GM23338 (cell line): ENCODE data around the gene NLGN1. TPM values are rescaled to one million over a fixed set of nuclear protein-coding genes. Genes with fewer than 3 reads are reported as not detected.

Experiments used
- ATAC-seq: fragments of 200-7000 bp; cut with Tn5 transposase; 3 replicates; pipeline ENCODE4 v1.9.1; 2020
- DNase-seq: peaks from one replicate; pipeline ENCODE4 v3.0.0-alpha.2; 2015; ENCODE audit warnings: low spot score
- H2AFZ ChIP-seq: fragments of 200-600 bp; sonication (generic); 2 replicates; pipeline ENCODE4 v1.8.0; 2016; ENCODE audit warnings: antibody characterized with exemption, mild to moderate bottlenecking, moderate library complexity
- H3F3A ChIP-seq: fragments of 200-600 bp; sonication (generic); replicated peaks from 2 replicates; pipeline ENCODE4 v1.8.0; 2017; ENCODE audit warnings: antibody characterized with exemption, mixed run types, low read depth
- H3K27ac ChIP-seq: fragments of 200-600 bp; sonication (generic); 2 replicates; pipeline ENCODE4 v1.6.1; 2016; ENCODE audit warnings: low read depth
- H3K27me3 ChIP-seq: fragments of 200-600 bp; sonication (generic); 2 replicates; pipeline ENCODE4 v1.8.0; 2016; ENCODE audit warnings: mild to moderate bottlenecking, mixed run types, moderate library complexity; ENCODE audit not compliant: insufficient read depth
- H3K36me3 ChIP-seq: fragments of 200-600 bp; sonication (generic); 2 replicates; pipeline ENCODE4 v1.8.0; 2016; ENCODE audit warnings: mild to moderate bottlenecking; ENCODE audit not compliant: insufficient read depth
- H3K4me1 ChIP-seq: fragments of 200-600 bp; sonication (generic); 2 replicates; pipeline ENCODE4 v1.8.0; 2016; ENCODE audit warnings: mild to moderate bottlenecking, moderate library complexity; ENCODE audit not compliant: insufficient read depth
- H3K4me2 ChIP-seq: fragments of 200-600 bp; sonication (generic); 2 replicates; pipeline ENCODE4 v1.7.1; 2017; ENCODE audit warnings: mixed run types
- H3K4me3 ChIP-seq: fragments of 200-600 bp; sonication (generic); 2 replicates; pipeline ENCODE4 v1.6.1; 2016; ENCODE audit warnings: mixed run types
- H3K79me2 ChIP-seq: fragments of 200-600 bp; sonication (generic); replicated peaks from 2 replicates; pipeline ENCODE4 v1.8.0; 2017; ENCODE audit warnings: mild to moderate bottlenecking; ENCODE audit not compliant: insufficient read depth
- H3K9me2 ChIP-seq: fragments of 200-600 bp; sonication (generic); 2 replicates; pipeline ENCODE4 v1.8.0; 2017; ENCODE audit not compliant: insufficient read depth
- H4K20me1 ChIP-seq: fragments of 200-600 bp; sonication (generic); replicated peaks from 2 replicates; pipeline ENCODE4 v1.8.0; 2017; ENCODE audit warnings: mild to moderate bottlenecking; ENCODE audit not compliant: insufficient read depth
- H3K27ac Mint-ChIP-seq: 2 replicates; pipeline ENCODE4 v1.8.0; 2020; ENCODE audit warnings: inconsistent platforms, mild to moderate bottlenecking, moderate library complexity, mixed read lengths
- H3K27me3 Mint-ChIP-seq: 3 replicates; pipeline ENCODE4 v1.8.0; 2022; ENCODE audit warnings: low read depth, mild to moderate bottlenecking, moderate library complexity, mixed read lengths, inconsistent platforms; ENCODE audit not compliant: insufficient read depth, poor library complexity
- H3K36me3 Mint-ChIP-seq: 3 replicates; pipeline ENCODE4 v1.8.0; 2021; ENCODE audit warnings: low read depth, mild to moderate bottlenecking, inconsistent platforms, moderate library complexity, mixed read lengths
- H3K4me1 Mint-ChIP-seq: 3 replicates; pipeline ENCODE4 v1.8.0; 2020; ENCODE audit warnings: mild to moderate bottlenecking, inconsistent platforms, mixed read lengths
- H3K4me3 Mint-ChIP-seq: 3 replicates; pipeline ENCODE4 v1.8.0; 2021; ENCODE audit warnings: moderate library complexity, mild to moderate bottlenecking, inconsistent platforms, mixed read lengths
- H3K9me3 Mint-ChIP-seq: 3 replicates; pipeline ENCODE4 v1.8.0; 2020; ENCODE audit warnings: moderate library complexity, mild to moderate bottlenecking, inconsistent platforms, mixed read lengths
- CREB1 ChIP-seq: fragments of 250-450 bp; sonication (Bioruptor Pico); IDR thresholded peaks from 2 replicates; pipeline ENCODE4 v1.5.0; 2020; ENCODE audit warnings: low read depth, mild to moderate bottlenecking, moderate library complexity
- EZH2 ChIP-seq: fragments of 200-600 bp; sonication (generic); IDR thresholded peaks from one replicate; pipeline ENCODE4 v1.8.0; 2017; ENCODE audit warnings: antibody characterized with exemption, mild to moderate bottlenecking, low read depth; ENCODE audit not compliant: unreplicated experiment
- EZH2phosphoT487 ChIP-seq: fragments of 200-600 bp; sonication (generic); IDR thresholded peaks from one replicate; pipeline ENCODE4 v1.8.1; 2018; ENCODE audit warnings: antibody characterized with exemption; ENCODE audit not compliant: unreplicated experiment
- JUNB ChIP-seq: IDR thresholded peaks from one replicate; pipeline ENCODE4 v1.6.1; 2016; ENCODE audit warnings: antibody characterized with exemption; ENCODE audit not compliant: unreplicated experiment
- NANOG ChIP-seq: IDR thresholded peaks from 2 replicates; pipeline ENCODE4 v1.6.1; 2016; ENCODE audit warnings: antibody characterized with exemption, borderline replicate concordance
- POLR2AphosphoS5 ChIP-seq: IDR thresholded peaks from 2 replicates; pipeline ENCODE4 v1.6.1; 2016; ENCODE audit warnings: antibody characterized with exemption, low read depth
- STAT1 ChIP-seq: IDR thresholded peaks from one replicate; pipeline ENCODE4 v1.6.1; 2016; ENCODE audit warnings: antibody characterized with exemption; ENCODE audit not compliant: unreplicated experiment
- ZNF114 ChIP-seq: fragments of 250-450 bp; sonication (Bioruptor Pico); IDR thresholded peaks from 2 replicates; pipeline ENCODE4 v1.5.0; 2020; ENCODE audit warnings: mild to moderate bottlenecking, moderate library complexity
- ZNF331 ChIP-seq: fragments of 250-450 bp; sonication (Bioruptor Pico); IDR thresholded peaks from 2 replicates; pipeline ENCODE4 v1.5.0; 2020; ENCODE audit warnings: low read depth, mild to moderate bottlenecking, moderate library complexity
- polyA plus RNA-seq: library from polyadenylated mRNA; unstranded; fragments of >200 nt; fragmentation: Nextera tagmentation; extraction: Ambion mirVana; gene quantifications from 2 replicates; pipeline ENCODE4 v1.2.1, GENCODE V29; 2016
- total RNA-seq: library from RNA; depleted of rRNA; stranded (reverse); fragments of >200 nt; shearing (Covaris generic); gene quantifications from 2 replicates; pipeline ENCODE4 v1.2.3, GENCODE V29; 2014
- TF ChIP-seq, protein P1 (sequence below): IDR thresholded peaks from one replicate; pipeline ENCODE4 v1.6.1; 2018; ENCODE audit warnings: antibody characterized with exemption; ENCODE audit not compliant: unreplicated experiment
- TF ChIP-seq, protein P2 (sequence below): IDR thresholded peaks from 2 replicates; pipeline ENCODE4 v1.6.1; 2016; ENCODE audit warnings: antibody characterized with exemption
- TF ChIP-seq, protein P3 (sequence below): fragments of 250-450 bp; sonication (Bioruptor Pico); IDR thresholded peaks from 2 replicates; pipeline ENCODE4 v1.5.0; 2020; ENCODE audit warnings: mild to moderate bottlenecking, moderate library complexity
- TF ChIP-seq, protein P4 (sequence below), 2 experiments: fragments of 200-600 bp in 1 of 2; sonication (generic) in 1 of 2; conservative IDR thresholded peaks; 2 replicates each; pipeline versions ENCODE4 v1.5.1 to v1.6.1; 2016 to 2017; ENCODE audit warnings: antibody characterized with exemption in 2 of 2, low read depth in 2 of 2, mild to moderate bottlenecking in 2 of 2, moderate library complexity in 1 of 2

NLGN1 gene
- total and polyA plus RNA-seq, 2 experiments from 2014 or later = 6.5 to 18.6 TPM

DNA sequence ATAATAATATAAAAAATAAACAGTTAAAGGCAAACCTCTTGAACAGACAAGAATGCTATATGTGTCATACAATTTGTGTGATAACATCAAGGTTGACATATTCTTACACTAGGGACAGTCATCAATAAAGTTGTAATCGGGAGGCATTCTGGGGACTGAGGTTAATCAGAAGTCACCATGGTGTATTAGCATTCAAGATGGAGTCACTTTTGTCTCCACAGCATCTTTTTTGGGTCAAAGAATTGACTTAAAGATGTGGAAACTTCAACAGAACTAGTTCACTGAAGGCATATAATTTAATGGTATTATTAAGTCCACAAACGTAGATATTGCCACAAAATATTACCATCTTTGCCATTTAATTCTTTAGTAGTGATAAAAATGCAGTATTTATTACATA is 836.0 kb downstream of the NLGN1 start:
- Mint-ChIP-seq H3K4me3 (no peak overlapping the region), H3K9me3 (peaks cover 8% of the 10 kb centered on the region), H3K27me3 (peaks cover 14% of the 10 kb centered on the region), H3K36me3 (peaks cover 43% of the 10 kb centered on the region), H3K27ac (no peak overlapping the region; the same call in 1 of the 2 replicates), H3K4me1 (peaks cover 44% of the 10 kb centered on the region)
- Histone ChIP-seq H3K27ac (peak overlapping the region; percentile 95), H4K20me1 (no peaks in the 10 kb centered on the region), H2AFZ (no peak overlapping the region), H3K4me3 (no peak overlapping the region), H3K4me1 (peaks cover 26% of the 10 kb centered on the region), H3K27me3 (no peaks in the 10 kb centered on the region), H3K9me2 (no peaks in the 10 kb centered on the region), H3K79me2 (no peaks in the 10 kb centered on the region), H3F3A (0 out of 2 replicates have a peak, but pooled peaks cover 5% of the 10 kb centered on the region), H3K4me2 (no peak overlapping the region), H3K36me3 (no peaks in the 10 kb centered on the region; the same call in 1 of the 2 replicates)
- ATAC-seq (no peak), DNase-seq (no peak)
- TF ChIP-seq EZH2phosphoT487 (no peak), JUNB (no peak), EZH2 (no peak), CREB1 (CRISPR knock-in tag) (no peak), ZNF331 (no peak), ZNF114 (CRISPR knock-in tag) (no peak), NANOG (no peak), POLR2AphosphoS5 (no peak), STAT1 (no peak)
- TF ChIP-seq, protein P1, sequence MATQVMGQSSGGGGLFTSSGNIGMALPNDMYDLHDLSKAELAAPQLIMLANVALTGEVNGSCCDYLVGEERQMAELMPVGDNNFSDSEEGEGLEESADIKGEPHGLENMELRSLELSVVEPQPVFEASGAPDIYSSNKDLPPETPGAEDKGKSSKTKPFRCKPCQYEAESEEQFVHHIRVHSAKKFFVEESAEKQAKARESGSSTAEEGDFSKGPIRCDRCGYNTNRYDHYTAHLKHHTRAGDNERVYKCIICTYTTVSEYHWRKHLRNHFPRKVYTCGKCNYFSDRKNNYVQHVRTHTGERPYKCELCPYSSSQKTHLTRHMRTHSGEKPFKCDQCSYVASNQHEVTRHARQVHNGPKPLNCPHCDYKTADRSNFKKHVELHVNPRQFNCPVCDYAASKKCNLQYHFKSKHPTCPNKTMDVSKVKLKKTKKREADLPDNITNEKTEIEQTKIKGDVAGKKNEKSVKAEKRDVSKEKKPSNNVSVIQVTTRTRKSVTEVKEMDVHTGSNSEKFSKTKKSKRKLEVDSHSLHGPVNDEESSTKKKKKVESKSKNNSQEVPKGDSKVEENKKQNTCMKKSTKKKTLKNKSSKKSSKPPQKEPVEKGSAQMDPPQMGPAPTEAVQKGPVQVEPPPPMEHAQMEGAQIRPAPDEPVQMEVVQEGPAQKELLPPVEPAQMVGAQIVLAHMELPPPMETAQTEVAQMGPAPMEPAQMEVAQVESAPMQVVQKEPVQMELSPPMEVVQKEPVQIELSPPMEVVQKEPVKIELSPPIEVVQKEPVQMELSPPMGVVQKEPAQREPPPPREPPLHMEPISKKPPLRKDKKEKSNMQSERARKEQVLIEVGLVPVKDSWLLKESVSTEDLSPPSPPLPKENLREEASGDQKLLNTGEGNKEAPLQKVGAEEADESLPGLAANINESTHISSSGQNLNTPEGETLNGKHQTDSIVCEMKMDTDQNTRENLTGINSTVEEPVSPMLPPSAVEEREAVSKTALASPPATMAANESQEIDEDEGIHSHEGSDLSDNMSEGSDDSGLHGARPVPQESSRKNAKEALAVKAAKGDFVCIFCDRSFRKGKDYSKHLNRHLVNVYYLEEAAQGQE = no peak
- TF ChIP-seq, protein P2, sequence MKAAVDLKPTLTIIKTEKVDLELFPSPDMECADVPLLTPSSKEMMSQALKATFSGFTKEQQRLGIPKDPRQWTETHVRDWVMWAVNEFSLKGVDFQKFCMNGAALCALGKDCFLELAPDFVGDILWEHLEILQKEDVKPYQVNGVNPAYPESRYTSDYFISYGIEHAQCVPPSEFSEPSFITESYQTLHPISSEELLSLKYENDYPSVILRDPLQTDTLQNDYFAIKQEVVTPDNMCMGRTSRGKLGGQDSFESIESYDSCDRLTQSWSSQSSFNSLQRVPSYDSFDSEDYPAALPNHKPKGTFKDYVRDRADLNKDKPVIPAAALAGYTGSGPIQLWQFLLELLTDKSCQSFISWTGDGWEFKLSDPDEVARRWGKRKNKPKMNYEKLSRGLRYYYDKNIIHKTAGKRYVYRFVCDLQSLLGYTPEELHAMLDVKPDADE = no peak
- TF ChIP-seq, protein P3, sequence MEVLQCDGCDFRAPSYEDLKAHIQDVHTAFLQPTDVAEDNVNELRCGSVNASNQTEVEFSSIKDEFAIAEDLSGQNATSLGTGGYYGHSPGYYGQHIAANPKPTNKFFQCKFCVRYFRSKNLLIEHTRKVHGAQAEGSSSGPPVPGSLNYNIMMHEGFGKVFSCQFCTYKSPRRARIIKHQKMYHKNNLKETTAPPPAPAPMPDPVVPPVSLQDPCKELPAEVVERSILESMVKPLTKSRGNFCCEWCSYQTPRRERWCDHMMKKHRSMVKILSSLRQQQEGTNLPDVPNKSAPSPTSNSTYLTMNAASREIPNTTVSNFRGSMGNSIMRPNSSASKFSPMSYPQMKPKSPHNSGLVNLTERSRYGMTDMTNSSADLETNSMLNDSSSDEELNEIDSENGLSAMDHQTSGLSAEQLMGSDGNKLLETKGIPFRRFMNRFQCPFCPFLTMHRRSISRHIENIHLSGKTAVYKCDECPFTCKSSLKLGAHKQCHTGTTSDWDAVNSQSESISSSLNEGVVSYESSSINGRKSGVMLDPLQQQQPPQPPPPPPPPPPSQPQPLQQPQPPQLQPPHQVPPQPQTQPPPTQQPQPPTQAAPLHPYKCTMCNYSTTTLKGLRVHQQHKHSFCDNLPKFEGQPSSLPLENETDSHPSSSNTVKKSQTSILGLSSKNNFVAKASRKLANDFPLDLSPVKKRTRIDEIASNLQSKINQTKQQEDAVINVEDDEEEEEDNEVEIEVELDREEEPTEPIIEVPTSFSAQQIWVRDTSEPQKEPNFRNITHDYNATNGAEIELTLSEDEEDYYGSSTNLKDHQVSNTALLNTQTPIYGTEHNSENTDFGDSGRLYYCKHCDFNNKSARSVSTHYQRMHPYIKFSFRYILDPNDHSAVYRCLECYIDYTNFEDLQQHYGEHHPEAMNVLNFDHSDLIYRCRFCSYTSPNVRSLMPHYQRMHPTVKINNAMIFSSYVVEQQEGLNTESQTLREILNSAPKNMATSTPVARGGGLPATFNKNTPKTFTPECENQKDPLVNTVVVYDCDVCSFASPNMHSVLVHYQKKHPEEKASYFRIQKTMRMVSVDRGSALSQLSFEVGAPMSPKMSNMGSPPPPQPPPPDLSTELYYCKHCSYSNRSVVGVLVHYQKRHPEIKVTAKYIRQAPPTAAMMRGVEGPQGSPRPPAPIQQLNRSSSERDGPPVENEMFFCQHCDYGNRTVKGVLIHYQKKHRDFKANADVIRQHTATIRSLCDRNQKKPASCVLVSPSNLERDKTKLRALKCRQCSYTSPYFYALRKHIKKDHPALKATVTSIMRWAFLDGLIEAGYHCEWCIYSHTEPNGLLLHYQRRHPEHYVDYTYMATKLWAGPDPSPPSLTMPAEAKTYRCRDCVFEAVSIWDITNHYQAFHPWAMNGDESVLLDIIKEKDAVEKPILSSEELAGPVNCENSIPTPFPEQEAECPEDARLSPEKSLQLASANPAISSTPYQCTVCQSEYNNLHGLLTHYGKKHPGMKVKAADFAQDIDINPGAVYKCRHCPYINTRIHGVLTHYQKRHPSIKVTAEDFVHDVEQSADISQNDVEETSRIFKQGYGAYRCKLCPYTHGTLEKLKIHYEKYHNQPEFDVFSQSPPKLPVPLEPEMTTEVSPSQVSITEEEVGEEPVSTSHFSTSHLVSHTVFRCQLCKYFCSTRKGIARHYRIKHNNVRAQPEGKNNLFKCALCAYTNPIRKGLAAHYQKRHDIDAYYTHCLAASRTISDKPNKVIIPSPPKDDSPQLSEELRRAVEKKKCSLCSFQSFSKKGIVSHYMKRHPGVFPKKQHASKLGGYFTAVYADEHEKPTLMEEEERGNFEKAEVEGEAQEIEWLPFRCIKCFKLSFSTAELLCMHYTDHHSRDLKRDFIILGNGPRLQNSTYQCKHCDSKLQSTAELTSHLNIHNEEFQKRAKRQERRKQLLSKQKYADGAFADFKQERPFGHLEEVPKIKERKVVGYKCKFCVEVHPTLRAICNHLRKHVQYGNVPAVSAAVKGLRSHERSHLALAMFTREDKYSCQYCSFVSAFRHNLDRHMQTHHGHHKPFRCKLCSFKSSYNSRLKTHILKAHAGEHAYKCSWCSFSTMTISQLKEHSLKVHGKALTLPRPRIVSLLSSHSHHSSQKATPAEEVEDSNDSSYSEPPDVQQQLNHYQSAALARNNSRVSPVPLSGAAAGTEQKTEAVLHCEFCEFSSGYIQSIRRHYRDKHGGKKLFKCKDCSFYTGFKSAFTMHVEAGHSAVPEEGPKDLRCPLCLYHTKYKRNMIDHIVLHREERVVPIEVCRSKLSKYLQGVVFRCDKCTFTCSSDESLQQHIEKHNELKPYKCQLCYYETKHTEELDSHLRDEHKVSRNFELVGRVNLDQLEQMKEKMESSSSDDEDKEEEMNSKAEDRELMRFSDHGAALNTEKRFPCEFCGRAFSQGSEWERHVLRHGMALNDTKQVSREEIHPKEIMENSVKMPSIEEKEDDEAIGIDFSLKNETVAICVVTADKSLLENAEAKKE (CRISPR knock-in tag) = no peak
- TF ChIP-seq, protein P4, sequence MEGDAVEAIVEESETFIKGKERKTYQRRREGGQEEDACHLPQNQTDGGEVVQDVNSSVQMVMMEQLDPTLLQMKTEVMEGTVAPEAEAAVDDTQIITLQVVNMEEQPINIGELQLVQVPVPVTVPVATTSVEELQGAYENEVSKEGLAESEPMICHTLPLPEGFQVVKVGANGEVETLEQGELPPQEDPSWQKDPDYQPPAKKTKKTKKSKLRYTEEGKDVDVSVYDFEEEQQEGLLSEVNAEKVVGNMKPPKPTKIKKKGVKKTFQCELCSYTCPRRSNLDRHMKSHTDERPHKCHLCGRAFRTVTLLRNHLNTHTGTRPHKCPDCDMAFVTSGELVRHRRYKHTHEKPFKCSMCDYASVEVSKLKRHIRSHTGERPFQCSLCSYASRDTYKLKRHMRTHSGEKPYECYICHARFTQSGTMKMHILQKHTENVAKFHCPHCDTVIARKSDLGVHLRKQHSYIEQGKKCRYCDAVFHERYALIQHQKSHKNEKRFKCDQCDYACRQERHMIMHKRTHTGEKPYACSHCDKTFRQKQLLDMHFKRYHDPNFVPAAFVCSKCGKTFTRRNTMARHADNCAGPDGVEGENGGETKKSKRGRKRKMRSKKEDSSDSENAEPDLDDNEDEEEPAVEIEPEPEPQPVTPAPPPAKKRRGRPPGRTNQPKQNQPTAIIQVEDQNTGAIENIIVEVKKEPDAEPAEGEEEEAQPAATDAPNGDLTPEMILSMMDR (conservative IDR thresholded peaks at IDR 0.05; ENCODE audit: low read depth in 2 of 2) = no peak
